A673 (cell line): ENCODE results near the gene CHMP6. TPM values are rescaled to one million over a fixed set of nuclear protein-coding genes. Genes with fewer than 3 reads are reported as not detected.

Source experiments
- BruUV-seq: library from RNA; stranded (reverse); fragments of 400-500 nt; replicated peaks from 2 replicates; lab custom pipeline; 2021; lab: Mats Ljungman, UMichigan
- CTCF ChIA-PET: fragments of 300-600 bp; sonication (Branson Sonifier 250); formaldehyde crosslinking; loops from one replicate; lab custom pipeline; 2022; ENCODE audit warnings: antibody characterized with exemption; lab: Charles Lee
- POLR2A ChIA-PET: fragments of 300-600 bp; sonication (Branson Sonifier 250); formaldehyde crosslinking; loops from one replicate; lab custom pipeline; 2022; ENCODE audit warnings: antibody characterized with exemption; ENCODE audit not compliant: low non-redundant PET; lab: Charles Lee
- DNase-seq: peaks from one replicate; pipeline ENCODE4 v3.0.0-alpha.2; 2015; ENCODE audit warnings: low spot score
- H3K27ac ChIP-seq: fragments of 200-600 bp; sonication (generic); 2 replicates; pipeline ENCODE4 v1.5.1; 2016; ENCODE audit warnings: mixed run types, low read depth, mild to moderate bottlenecking, mixed read lengths, antibody characterized with exemption, low read length; ENCODE audit not compliant: poor library complexity, severe bottlenecking
- H3K27me3 ChIP-seq: fragments of 200-600 bp; sonication (generic); replicated peaks from 2 replicates; pipeline ENCODE4 v1.6.1; 2017; ENCODE audit warnings: mixed run types, low read depth, mild to moderate bottlenecking, mixed read lengths, antibody characterized with exemption, low read length; ENCODE audit not compliant: insufficient read depth, poor library complexity
- H3K36me3 ChIP-seq: fragments of 200-600 bp; sonication (generic); 2 replicates; pipeline ENCODE4 v1.6.1; 2016; ENCODE audit warnings: mixed run types, mild to moderate bottlenecking, mixed read lengths, antibody characterized with exemption, low read length; ENCODE audit not compliant: insufficient read depth, poor library complexity, severe bottlenecking
- H3K4me1 ChIP-seq: fragments of 200-600 bp; sonication (generic); 2 replicates; pipeline ENCODE4 v1.6.1; 2017; ENCODE audit warnings: mixed run types, mild to moderate bottlenecking, mixed read lengths, antibody characterized with exemption, low read length; ENCODE audit not compliant: insufficient read depth, poor library complexity, severe bottlenecking
- H3K4me3 ChIP-seq: fragments of 200-600 bp; sonication (generic); 2 replicates; pipeline ENCODE4 v1.5.1; 2016; ENCODE audit warnings: low read depth, mixed run types, mild to moderate bottlenecking, mixed read lengths, low read length; ENCODE audit not compliant: poor library complexity, severe bottlenecking
- H3K9me3 ChIP-seq: fragments of 200-600 bp; sonication (generic); 2 replicates; pipeline ENCODE4 v1.6.1; 2016; ENCODE audit warnings: mixed run types, low read depth, mild to moderate bottlenecking, mixed read lengths, antibody characterized with exemption, low read length; ENCODE audit not compliant: poor library complexity, severe bottlenecking
- EZH2 ChIP-seq: fragments of 200-600 bp; sonication (generic); IDR thresholded peaks from 2 replicates; pipeline ENCODE4 v1.6.1; 2017; ENCODE audit warnings: borderline replicate concordance, low read depth, mild to moderate bottlenecking, mixed read lengths, antibody characterized with exemption, low read length; ENCODE audit not compliant: poor library complexity, severe bottlenecking
- intact Hi-C: fragments of 100-400 bp; cut with micrococcal nuclease; formaldehyde crosslinking; loops from one replicate; pipeline ENCODE4 v1.10.0; 2022; ENCODE audit not compliant: unreplicated experiment
- total RNA-seq: library from RNA; stranded (reverse); gene quantifications from 2 replicates; pipeline ENCODE4 v1.2.3, GENCODE V29; 2021
- TF ChIP-seq, protein P1 (sequence below): fragments of 300-800, 200-600 bp; sonication (generic); conservative IDR thresholded peaks from 2 replicates; pipeline ENCODE4 v1.5.1; 2017; ENCODE audit warnings: low read depth, mild to moderate bottlenecking, antibody characterized with exemption, low read length, moderate library complexity, mixed read lengths

CHMP6 gene
- total RNA-seq, 1 experiment from 2014 or later = 18.7 TPM

DNA sequence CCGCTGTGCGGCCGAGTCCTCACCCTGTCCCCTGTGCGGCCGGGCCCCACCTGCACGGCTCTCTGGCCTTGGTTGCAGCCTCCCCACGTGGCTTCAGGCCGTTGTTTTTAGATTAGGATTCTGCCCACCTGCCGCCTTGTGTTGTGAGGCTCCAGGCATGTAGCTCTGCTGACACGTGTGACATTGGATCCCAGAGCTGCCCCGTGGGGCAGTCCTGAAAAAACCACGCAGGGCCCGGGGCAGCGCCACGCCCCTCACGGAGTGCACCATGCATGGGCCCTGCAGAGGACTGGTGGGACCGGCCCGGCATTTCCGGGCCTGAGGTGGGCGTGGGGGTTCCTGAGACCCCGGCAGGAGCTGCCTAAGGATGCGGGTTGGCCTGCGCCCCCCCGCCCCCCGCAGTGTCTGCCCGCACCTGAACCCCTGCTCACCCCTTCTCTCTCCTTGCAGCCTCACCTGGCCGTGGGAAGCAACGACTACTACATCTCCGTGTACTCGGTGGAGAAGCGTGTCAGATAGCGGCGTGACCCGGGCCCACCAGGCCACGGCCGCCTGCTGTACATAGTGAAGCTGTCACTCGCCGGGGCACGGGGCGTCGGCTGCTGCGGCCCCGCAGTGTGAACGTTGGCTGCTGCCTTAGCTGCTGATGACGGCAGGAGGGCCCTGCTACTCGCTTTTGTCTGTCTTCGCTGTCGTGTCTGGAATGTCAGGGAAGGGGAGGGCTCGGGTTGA, 27.7 kb upstream of the CHMP6 start:
- intact Hi-C loops = no loop called here
- TF ChIP-seq, protein P1, sequence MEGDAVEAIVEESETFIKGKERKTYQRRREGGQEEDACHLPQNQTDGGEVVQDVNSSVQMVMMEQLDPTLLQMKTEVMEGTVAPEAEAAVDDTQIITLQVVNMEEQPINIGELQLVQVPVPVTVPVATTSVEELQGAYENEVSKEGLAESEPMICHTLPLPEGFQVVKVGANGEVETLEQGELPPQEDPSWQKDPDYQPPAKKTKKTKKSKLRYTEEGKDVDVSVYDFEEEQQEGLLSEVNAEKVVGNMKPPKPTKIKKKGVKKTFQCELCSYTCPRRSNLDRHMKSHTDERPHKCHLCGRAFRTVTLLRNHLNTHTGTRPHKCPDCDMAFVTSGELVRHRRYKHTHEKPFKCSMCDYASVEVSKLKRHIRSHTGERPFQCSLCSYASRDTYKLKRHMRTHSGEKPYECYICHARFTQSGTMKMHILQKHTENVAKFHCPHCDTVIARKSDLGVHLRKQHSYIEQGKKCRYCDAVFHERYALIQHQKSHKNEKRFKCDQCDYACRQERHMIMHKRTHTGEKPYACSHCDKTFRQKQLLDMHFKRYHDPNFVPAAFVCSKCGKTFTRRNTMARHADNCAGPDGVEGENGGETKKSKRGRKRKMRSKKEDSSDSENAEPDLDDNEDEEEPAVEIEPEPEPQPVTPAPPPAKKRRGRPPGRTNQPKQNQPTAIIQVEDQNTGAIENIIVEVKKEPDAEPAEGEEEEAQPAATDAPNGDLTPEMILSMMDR = no peak
- no peak for TF ChIP-seq EZH2
- no peak for DNase-seq
- CTCF ChIA-PET = no interaction called here
- no peak overlapping the region for H3K27ac ChIP-seq
- H3K27me3 ChIP-seq = no peaks in the 10 kb centered on the region
- no peak overlapping the region for H3K4me3 ChIP-seq
- peaks cover 7% of the 10 kb centered on the region for H3K4me1 ChIP-seq
- no peaks in the 10 kb centered on the region for H3K9me3 ChIP-seq
- no peaks in the 10 kb centered on the region for H3K36me3 ChIP-seq
- POLR2A ChIA-PET = no interaction called here
- BruUV-seq = no TSS peak

DNA sequence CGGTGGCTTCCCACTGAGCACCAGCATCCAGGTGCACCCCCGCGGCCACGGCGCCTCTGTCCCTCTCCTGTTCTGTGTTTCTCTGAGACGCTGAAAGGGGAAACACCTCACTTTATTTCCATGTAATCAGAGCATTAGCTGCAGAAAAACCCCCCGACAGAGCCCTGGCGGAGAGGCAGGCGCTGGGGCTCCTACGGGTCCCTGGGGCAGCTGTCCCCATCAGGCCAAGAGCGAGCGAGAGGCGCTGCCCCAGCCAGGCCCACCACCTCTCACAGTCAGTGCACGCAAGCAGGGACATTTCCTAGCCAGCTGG, 27.1 kb upstream of the CHMP6 start:
- Histone ChIP-seq H3K4me1 (peaks cover 9% of the 10 kb centered on the region), H3K4me3 (no peak overlapping the region), H3K27ac (no peak overlapping the region), H3K9me3 (no peaks in the 10 kb centered on the region), H3K36me3 (no peaks in the 10 kb centered on the region), H3K27me3 (no peaks in the 10 kb centered on the region)
- intact Hi-C loops = no loop called here
- DNase-seq = no peak
- CTCF ChIA-PET = no interaction called here
- POLR2A ChIA-PET = no interaction called here
- TF ChIP-seq EZH2 = no peak
- TF ChIP-seq, protein P1 = no peak
- BruUV-seq = no TSS peak

DNA sequence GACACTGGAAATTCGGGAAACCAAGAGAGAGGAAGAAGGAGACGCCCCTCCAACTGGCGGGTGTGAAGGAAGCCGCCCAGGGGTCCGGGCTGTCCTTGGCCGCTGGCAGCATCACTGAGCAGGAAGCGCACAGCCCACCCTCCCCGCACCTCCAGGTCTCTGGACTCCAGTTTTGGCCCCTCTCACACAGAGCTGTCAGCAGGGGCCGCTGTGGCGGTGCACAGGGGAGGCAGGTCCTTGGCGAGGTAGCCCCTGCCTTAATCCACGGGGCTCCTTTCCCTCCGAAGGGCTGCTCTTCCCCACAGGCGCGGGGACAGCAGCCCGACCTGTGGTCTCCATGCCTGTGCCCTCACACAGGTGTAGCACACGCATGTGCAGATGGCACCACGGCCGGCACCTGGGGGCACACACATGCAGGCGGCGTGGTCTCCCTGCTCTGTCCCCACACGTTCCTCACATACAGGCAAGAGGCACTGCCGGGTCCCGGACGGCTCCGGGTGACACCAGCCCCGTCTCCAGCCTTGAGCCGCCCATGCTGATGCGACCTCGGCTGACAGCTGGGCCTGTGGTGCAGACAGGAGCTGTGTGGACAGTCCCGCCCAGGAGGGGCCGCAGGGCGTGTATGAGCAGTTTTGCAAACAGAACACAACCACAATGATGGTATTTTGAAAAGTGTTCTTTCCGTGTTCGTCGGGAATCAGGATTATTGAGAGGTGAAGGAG, 26.6 kb upstream of the CHMP6 start:
- H3K27ac ChIP-seq = no peak overlapping the region
- peaks cover 9% of the 10 kb centered on the region for H3K4me1 ChIP-seq
- intact Hi-C loops = no loop called here
- BruUV-seq = TSS peak; percentile 22
- TF ChIP-seq EZH2 = no peak
- TF ChIP-seq, protein P1 = peak; percentile 23; the same call in 1 of the 2 replicates
- H3K36me3 ChIP-seq = no peaks in the 10 kb centered on the region
- no peaks in the 10 kb centered on the region for H3K27me3 ChIP-seq
- H3K9me3 ChIP-seq = no peaks in the 10 kb centered on the region
- ChIA-PET CTCF (no interaction called here), POLR2A (no interaction called here)
- no peak overlapping the region for H3K4me3 ChIP-seq
- DNase-seq = no peak
